Osteocyte (in vitro differentiated cells): ENCODE data around the gene HEG1. TPM values are rescaled to one million over a fixed set of nuclear protein-coding genes. Genes with fewer than 3 reads are reported as not detected.
"Not testable (repeated sequence)": the region's sequence is repeated elsewhere in the genome, so short reads cannot be mapped to it uniquely, and the experiment has no call there.

ENCODE experiments used
- DNase-seq: peaks from one replicate; pipeline ENCODE4 v3.0.0; 2021; ENCODE audit warnings: mixed read lengths; ENCODE audit not compliant: unreplicated experiment; ENCODE audit errors: extremely low spot score
- H3K27ac Mint-ChIP-seq: one replicate; pipeline ENCODE4 v1.8.0; 2021; ENCODE audit warnings: mild to moderate bottlenecking, mixed read lengths; ENCODE audit not compliant: unreplicated experiment
- H3K27me3 Mint-ChIP-seq: one replicate; pipeline ENCODE4 v1.8.0; 2021; ENCODE audit warnings: mixed read lengths; ENCODE audit not compliant: unreplicated experiment
- H3K36me3 Mint-ChIP-seq: one replicate; pipeline ENCODE4 v1.8.0; 2021; ENCODE audit warnings: mixed read lengths; ENCODE audit not compliant: unreplicated experiment
- H3K4me1 Mint-ChIP-seq: one replicate; pipeline ENCODE4 v1.8.0; 2021; ENCODE audit warnings: mixed read lengths; ENCODE audit not compliant: unreplicated experiment
- H3K4me3 Mint-ChIP-seq: one replicate; pipeline ENCODE4 v1.8.0; 2021; ENCODE audit warnings: mild to moderate bottlenecking, moderate library complexity, mixed read lengths; ENCODE audit not compliant: unreplicated experiment
- H3K9me3 Mint-ChIP-seq: one replicate; pipeline ENCODE4 v1.8.0; 2021; ENCODE audit warnings: mixed read lengths; ENCODE audit not compliant: unreplicated experiment
- total RNA-seq: library from RNA; stranded (reverse); gene quantifications from 2 replicates; pipeline ENCODE4 v1.2.1, GENCODE V29; 2021
- TF ChIP-seq, protein P1 (sequence below): fragments of 200-600 bp; sonication (generic); IDR thresholded peaks from 2 replicates; pipeline ENCODE4 v1.5.0; 2021; ENCODE audit warnings: antibody characterized with exemption, mild to moderate bottlenecking, moderate library complexity

The HEG1 gene
- total RNA-seq, 1 donor from 2014 or later, result 123 TPM

DNA sequence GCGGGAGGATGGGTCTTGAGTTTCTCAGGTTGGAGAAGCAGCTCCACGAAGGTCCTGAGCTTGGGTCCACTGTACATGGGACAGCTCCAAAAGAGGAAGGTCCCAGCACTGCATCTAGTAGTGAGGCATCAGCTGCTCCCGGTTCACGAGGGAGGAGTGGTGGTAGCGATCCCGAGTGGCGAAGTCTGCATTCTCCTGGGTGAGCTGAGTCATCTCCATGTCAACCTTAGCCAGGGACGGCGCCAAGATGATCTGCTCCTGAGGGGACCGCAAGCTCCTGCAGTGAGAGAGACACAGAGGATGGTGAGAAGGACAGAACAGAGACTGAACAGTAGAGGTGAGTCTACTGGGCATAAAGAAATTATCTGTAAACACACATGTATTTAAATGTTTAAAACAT lies 28.0 kb upstream of the HEG1 start:
- Mint-ChIP-seq H3K27me3 (no peaks in the 10 kb centered on the region), H3K27ac (no peak overlapping the region), H3K36me3 (no peaks in the 10 kb centered on the region), H3K4me1 (peaks cover 14% of the 10 kb centered on the region), H3K4me3 (no peak overlapping the region), H3K9me3 (no peaks in the 10 kb centered on the region)
- TF ChIP-seq, protein P1, sequence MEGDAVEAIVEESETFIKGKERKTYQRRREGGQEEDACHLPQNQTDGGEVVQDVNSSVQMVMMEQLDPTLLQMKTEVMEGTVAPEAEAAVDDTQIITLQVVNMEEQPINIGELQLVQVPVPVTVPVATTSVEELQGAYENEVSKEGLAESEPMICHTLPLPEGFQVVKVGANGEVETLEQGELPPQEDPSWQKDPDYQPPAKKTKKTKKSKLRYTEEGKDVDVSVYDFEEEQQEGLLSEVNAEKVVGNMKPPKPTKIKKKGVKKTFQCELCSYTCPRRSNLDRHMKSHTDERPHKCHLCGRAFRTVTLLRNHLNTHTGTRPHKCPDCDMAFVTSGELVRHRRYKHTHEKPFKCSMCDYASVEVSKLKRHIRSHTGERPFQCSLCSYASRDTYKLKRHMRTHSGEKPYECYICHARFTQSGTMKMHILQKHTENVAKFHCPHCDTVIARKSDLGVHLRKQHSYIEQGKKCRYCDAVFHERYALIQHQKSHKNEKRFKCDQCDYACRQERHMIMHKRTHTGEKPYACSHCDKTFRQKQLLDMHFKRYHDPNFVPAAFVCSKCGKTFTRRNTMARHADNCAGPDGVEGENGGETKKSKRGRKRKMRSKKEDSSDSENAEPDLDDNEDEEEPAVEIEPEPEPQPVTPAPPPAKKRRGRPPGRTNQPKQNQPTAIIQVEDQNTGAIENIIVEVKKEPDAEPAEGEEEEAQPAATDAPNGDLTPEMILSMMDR, result no peak
- peak; percentile 80 for DNase-seq

DNA sequence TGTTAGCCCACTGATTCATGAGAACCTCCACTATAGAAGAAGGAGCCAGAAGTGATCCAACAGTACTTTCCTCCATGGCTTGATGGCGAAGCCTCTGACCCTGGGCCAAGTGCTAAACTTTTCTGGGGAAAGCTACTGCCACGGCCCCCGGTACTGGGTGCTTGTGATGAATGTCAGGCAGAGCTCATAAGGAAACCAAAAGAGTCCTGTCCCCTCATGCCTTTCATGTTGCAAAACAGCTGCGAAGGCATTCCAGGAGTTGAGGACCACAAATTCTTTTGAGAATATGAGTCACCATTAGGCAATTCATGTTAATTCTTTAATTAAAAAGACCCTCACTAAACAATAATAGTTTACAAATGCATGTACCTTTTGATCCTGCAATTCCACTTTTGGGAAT lies 26.5 kb upstream of the HEG1 start:
- H3K4me3 Mint-ChIP-seq, H3K9me3 Mint-ChIP-seq, H3K27ac Mint-ChIP-seq, H3K27me3 Mint-ChIP-seq, H3K4me1 Mint-ChIP-seq, H3K36me3 Mint-ChIP-seq: not testable (repeated sequence)
- DNase-seq, result peak; percentile 51

GRCh38 chr3:125080077-125080476 lies 24.3 kb upstream of the HEG1 start:
- TF ChIP-seq, protein P1, result no peak
- no peaks in the 10 kb centered on the region for H3K9me3 Mint-ChIP-seq
- peak; percentile 2 for DNase-seq
- H3K27me3 Mint-ChIP-seq, result no peaks in the 10 kb centered on the region
- no peaks in the 10 kb centered on the region for H3K4me1 Mint-ChIP-seq
- no peak overlapping the region for H3K27ac Mint-ChIP-seq
- H3K4me3 Mint-ChIP-seq, result no peak overlapping the region
- H3K36me3 Mint-ChIP-seq, result no peaks in the 10 kb centered on the region

- H3K4me3 Mint-ChIP-seq, result no peak overlapping the region
- H3K9me3 Mint-ChIP-seq, result no peaks in the 10 kb centered on the region
- H3K36me3 Mint-ChIP-seq, result no peaks in the 10 kb centered on the region
- no peaks in the 10 kb centered on the region for H3K4me1 Mint-ChIP-seq
- no peaks in the 10 kb centered on the region for H3K27me3 Mint-ChIP-seq
- TF ChIP-seq, protein P1, result no peak
- no peak for DNase-seq
- no peak overlapping the region for H3K27ac Mint-ChIP-seq
Measured at GRCh38 chr3:125079675-125080045, 23.9 kb upstream of the HEG1 start.

- Mint-ChIP-seq H3K4me1 (no peaks in the 10 kb centered on the region), H3K4me3 (no peak overlapping the region), H3K27me3 (no peaks in the 10 kb centered on the region), H3K27ac (no peak overlapping the region), H3K36me3 (no peaks in the 10 kb centered on the region), H3K9me3 (no peaks in the 10 kb centered on the region)
- TF ChIP-seq, protein P1, result no peak
- DNase-seq, result peak; percentile 49
Measured at GRCh38 chr3:125078951-125079674, 23.3 kb upstream of the HEG1 start.

GRCh38 chr3:125077864-125078263 lies 22.1 kb upstream of the HEG1 start:
- Mint-ChIP-seq H3K4me1 (no peaks in the 10 kb centered on the region), H3K36me3 (no peaks in the 10 kb centered on the region), H3K27me3 (no peaks in the 10 kb centered on the region), H3K4me3 (no peak overlapping the region), H3K9me3 (no peaks in the 10 kb centered on the region), H3K27ac (no peak overlapping the region)
- DNase-seq, result peak; percentile 48
- TF ChIP-seq, protein P1, result no peak
